IMR-90 (cell line): ENCODE data around the gene STAG2. TPM values are rescaled to one million over a fixed set of nuclear protein-coding genes. Genes with fewer than 3 reads are reported as not detected.

Experiments used
- ATAC-seq: fragments of 200-7000 bp; cut with Tn5 transposase; 2 replicates; pipeline ENCODE4 v1.9.1; 2020; ENCODE audit warnings: low read depth, mild to moderate bottlenecking, moderate library complexity
- BruUV-seq: library from RNA; stranded (reverse); fragments of 400-500 nt; replicated peaks from 2 replicates; lab custom pipeline; 2021; lab: Mats Ljungman, UMichigan
- CTCF ChIA-PET: fragments of 300-600 bp; formaldehyde crosslinking; extraction: SDS; loops from one replicate; lab custom pipeline; 2021; ENCODE audit warnings: antibody characterized with exemption; lab: Yijun Ruan, JAX
- POLR2A ChIA-PET: fragments of 300-600 bp; sonication (Branson Sonifier 250); formaldehyde crosslinking; loops from one replicate; lab custom pipeline; 2022; ENCODE audit warnings: antibody characterized with exemption; ENCODE audit not compliant: unreplicated experiment; lab: Charles Lee
- DNase-seq: peaks from one replicate; pipeline ENCODE4 v3.0.0; 2013
- H2AFZ ChIP-seq: replicated peaks from 2 replicates; pipeline ENCODE3; 2013; ENCODE audit warnings: low read length, mild to moderate bottlenecking; ENCODE audit not compliant: poor library complexity
- H2AK5ac ChIP-seq: 2 replicates; pipeline ENCODE4 v1.6.1; 2013; ENCODE audit warnings: low read depth, low read length, inconsistent platforms
- H2AK9ac ChIP-seq: replicated peaks from 2 replicates; pipeline ENCODE3; 2013; ENCODE audit warnings: mild to moderate bottlenecking, low read depth, low read length, moderate library complexity; ENCODE audit not compliant: poor library complexity
- H2BK120ac ChIP-seq: 2 replicates; pipeline ENCODE4 v1.6.1; 2013; ENCODE audit warnings: low read depth, low read length, inconsistent platforms
- H2BK15ac ChIP-seq: 3 replicates; pipeline ENCODE4 v1.6.1; 2013; ENCODE audit warnings: low read depth, low read length, inconsistent platforms
- H2BK20ac ChIP-seq: 2 replicates; pipeline ENCODE4 v1.6.1; 2013; ENCODE audit warnings: low read depth, mild to moderate bottlenecking, inconsistent platforms, low read length, moderate library complexity
- H2BK5ac ChIP-seq: 2 replicates; pipeline ENCODE4 v1.6.1; 2013; ENCODE audit warnings: mild to moderate bottlenecking, low read depth, low read length, inconsistent platforms; ENCODE audit not compliant: poor library complexity, severe bottlenecking
- H3K14ac ChIP-seq: replicated peaks from 2 replicates; pipeline ENCODE4 v1.6.1; 2013; ENCODE audit warnings: low read depth, low read length, inconsistent platforms
- H3K18ac ChIP-seq: 2 replicates; pipeline ENCODE4 v1.6.1; 2013; ENCODE audit warnings: low read depth, low read length, control low read depth
- H3K23ac ChIP-seq: 2 replicates; pipeline ENCODE4 v1.6.1; 2013; ENCODE audit warnings: low read depth, low read length, inconsistent platforms
- H3K27ac ChIP-seq: 2 replicates; pipeline ENCODE4 v1.5.1; 2013; ENCODE audit warnings: mild to moderate bottlenecking, control low read depth, low read length; ENCODE audit not compliant: insufficient read depth
- H3K27me3 ChIP-seq: 2 replicates; pipeline ENCODE4 v1.6.1; 2013; ENCODE audit warnings: low read length; ENCODE audit not compliant: control insufficient read depth, insufficient read depth
- H3K36me3 ChIP-seq: 2 replicates; pipeline ENCODE4 v1.6.1; 2013; ENCODE audit warnings: low read length, mixed read lengths; ENCODE audit not compliant: control insufficient read depth, insufficient read depth
- H3K4ac ChIP-seq: 2 replicates; pipeline ENCODE4 v1.6.1; 2013; ENCODE audit warnings: low read depth, low read length, inconsistent platforms
- H3K4me1 ChIP-seq: 2 replicates; pipeline ENCODE4 v1.6.1; 2013; ENCODE audit warnings: low read length, mixed read lengths; ENCODE audit not compliant: control insufficient read depth, insufficient read depth
- H3K4me2 ChIP-seq: 2 replicates; pipeline ENCODE4 v1.6.1; 2013; ENCODE audit warnings: low read depth, mild to moderate bottlenecking, control low read depth, low read length, moderate library complexity
- H3K4me3 ChIP-seq: 2 replicates; pipeline ENCODE4 v1.5.1; 2013; ENCODE audit warnings: low read depth, mild to moderate bottlenecking, control low read depth, low read length, moderate library complexity; ENCODE audit not compliant: insufficient read depth
- H3K56ac ChIP-seq: 2 replicates; pipeline ENCODE4 v1.6.1; 2013; ENCODE audit warnings: low read length, inconsistent platforms; ENCODE audit not compliant: insufficient read depth; ENCODE audit errors: extremely low read depth
- H3K79me1 ChIP-seq, 2 experiments: 2 replicates each; pipeline ENCODE4 v1.6.1; 2013; ENCODE audit warnings: low read length in 2 of 2, inconsistent platforms in 1 of 2, low read depth in 1 of 2
- H3K9ac ChIP-seq: 2 replicates; pipeline ENCODE4 v1.6.1; 2013; ENCODE audit warnings: low read depth, low read length, control low read depth
- H3K9me1 ChIP-seq: 2 replicates; pipeline ENCODE4 v1.6.1; 2013; ENCODE audit warnings: low read length, inconsistent platforms; ENCODE audit not compliant: insufficient read depth
- H3K9me3 ChIP-seq: 2 replicates; pipeline ENCODE4 v1.6.1; 2013; ENCODE audit warnings: low read length; ENCODE audit not compliant: control insufficient read depth, insufficient read depth
- H4K20me1 ChIP-seq: 2 replicates; pipeline ENCODE4 v1.6.1; 2013; ENCODE audit warnings: low read length, inconsistent platforms; ENCODE audit not compliant: insufficient read depth
- H4K5ac ChIP-seq: 2 replicates; pipeline ENCODE4 v1.6.1; 2013; ENCODE audit warnings: mild to moderate bottlenecking, low read depth, low read length, control low read depth
- H4K8ac ChIP-seq, 2 experiments: 2 replicates each; pipeline ENCODE4 v1.6.1; 2013; ENCODE audit warnings: low read depth in 2 of 2, low read length in 2 of 2, control low read depth in 1 of 2, inconsistent platforms in 1 of 2
- H4K91ac ChIP-seq: 2 replicates; pipeline ENCODE4 v1.6.1; 2013; ENCODE audit warnings: low read depth, low read length, inconsistent platforms; ENCODE audit not compliant: insufficient read depth
- CEBPB ChIP-seq: IDR thresholded peaks from 2 replicates; pipeline ENCODE4 v1.6.1; 2012; ENCODE audit warnings: low read depth, low read length, improper control_type of control experiment
- ELK1 ChIP-seq: fragments of 150-350 bp; IDR thresholded peaks from 2 replicates; pipeline ENCODE4 v1.6.1; 2016; ENCODE audit warnings: low read depth, mild to moderate bottlenecking, low read length, moderate library complexity, borderline replicate concordance
- WGBS, 2 experiments: methylation state at CpG; one replicate each; pipeline versions ENCODE4 v1.1.5 to v1.1.7; 2013; ENCODE audit warnings: missing lambda C conversion rate in 2 of 2; ENCODE audit not compliant: insufficient read length in 1 of 2; ENCODE audit errors: extremely low coverage in 2 of 2; 5-methylcytosine and 5-hydroxymethylcytosine counted together
- dilution Hi-C: fragments of 300-500 bp; cut with HindIII; formaldehyde crosslinking; loops from one replicate; pipeline ENCODE4 v1.14.3; 2018; ENCODE audit warnings: low sequenced_read_pairs; ENCODE audit not compliant: unreplicated experiment
- in situ Hi-C: fragments of 300-500 bp; cut with MboI; formaldehyde crosslinking; loops from 3 replicates; pipeline ENCODE4 v1.14.3; 2019; ENCODE audit warnings: low sequenced_read_pairs, inconsistent platforms, mixed read lengths
- intact Hi-C: fragments of 100-400 bp; cut with micrococcal nuclease; formaldehyde crosslinking; loops from 2 replicates; pipeline ENCODE4 v1.10.0; 2022
- polyA plus RNA-seq, 3 experiments: library from polyadenylated mRNA; depleted of rRNA; stranded (reverse); fragments of >200 nt; gene quantifications; 2 replicates each; pipeline ENCODE4 v1.2.3, GENCODE V29; 2012; ENCODE audit warnings: low replicate concordance in 1 of 3
- total RNA-seq: library from RNA; depleted of rRNA; stranded (reverse); fragments of >200 nt; gene quantifications from 2 replicates; pipeline ENCODE4 v1.2.3, GENCODE V29; 2012

STAG2 gene
- total and polyA plus RNA-seq, 2 of the 4 experiments (the other 2 are of a cell fraction): 19.6 to 71.2 TPM

GRCh38 chrX:124001581-124001980 is 40.1 kb downstream of the STAG2 start:
- intact Hi-C loops: no loop called here
- no peak for ATAC-seq

More at GRCh38 chrX:124001581-124001980, 40.1 kb downstream of the STAG2 start:
- Histone ChIP-seq H3K4ac (no peak overlapping the region), H3K14ac (no peak overlapping the region), H3K18ac (no peak overlapping the region), H2BK5ac (no peak overlapping the region), H2BK120ac (no peak overlapping the region), H3K9me3 (no peaks in the 10 kb centered on the region), H3K23ac (no peak overlapping the region), H3K36me3 (no peaks in the 10 kb centered on the region), H3K56ac (no peak overlapping the region), H2BK15ac (no peak overlapping the region), H4K8ac (no peak overlapping the region), H3K4me2 (no peak overlapping the region), H3K79me1 (peaks cover 0 to 17% of the 10 kb centered on the region in 2 experiments; a peak in 2 of 4 replicates), H3K4me1 (no peaks in the 10 kb centered on the region), H4K5ac (no peak overlapping the region), H3K9me1 (0 out of 2 replicates have a peak, but pooled peaks cover 4% of the 10 kb centered on the region), H2BK20ac (no peak overlapping the region), H3K4me3 (no peak overlapping the region), H2AK9ac (no peak overlapping the region), H4K20me1 (peaks cover 36% of the 10 kb centered on the region; the same call in 1 of the 2 replicates), H3K9ac (no peak overlapping the region), H3K27ac (no peak overlapping the region), H3K27me3 (no peaks in the 10 kb centered on the region), H2AFZ (no peak overlapping the region), H4K91ac (no peak overlapping the region), H2AK5ac (no peak overlapping the region)
- no CpG with 5 or more reads among the region's 2 CpGs for WGBS, 2 experiments
- no peak for DNase-seq
- dilution Hi-C loops (no loop called here), in situ Hi-C loops (no loop called here)
- CTCF ChIA-PET: no interaction called here
- POLR2A ChIA-PET: no interaction called here
- no peak for TF ChIP-seq ELK1
- no peak for TF ChIP-seq CEBPB
- BruUV-seq: no TSS peak
